WTC11 (cell line): ENCODE results near the gene GAA.

Experiments used
- ELF4 ChIP-seq: sonication (generic); formaldehyde crosslinking; IDR thresholded peaks from 2 replicates; pipeline ENCODE4 v1.8.1; 2022; ENCODE audit warnings: low read depth, mild to moderate bottlenecking, moderate library complexity, missing genetic modification reagents
- FOXJ3 ChIP-seq: sonication (generic); formaldehyde crosslinking; IDR thresholded peaks from 2 replicates; pipeline ENCODE4 v1.9.0; 2021; ENCODE audit warnings: missing genetic modification reagents, mild to moderate bottlenecking, borderline replicate concordance
- FOXP1 ChIP-seq: sonication (generic); formaldehyde crosslinking; IDR thresholded peaks from 2 replicates; pipeline ENCODE4 v1.8.0; 2022; ENCODE audit warnings: missing genetic modification reagents, mild to moderate bottlenecking, moderate library complexity, borderline replicate concordance
- NFATC4 ChIP-seq: fragments of 250-450 bp; sonication (Bioruptor Pico); IDR thresholded peaks from 2 replicates; pipeline ENCODE4 v1.9.0; 2021; ENCODE audit warnings: mild to moderate bottlenecking
- NR3C1 ChIP-seq: sonication (generic); formaldehyde crosslinking; conservative IDR thresholded peaks from 2 replicates; pipeline ENCODE4 v1.8.1; 2023; ENCODE audit warnings: low read depth, mild to moderate bottlenecking, missing genetic modification reagents
- TCF7 ChIP-seq: sonication (generic); formaldehyde crosslinking; IDR thresholded peaks from 2 replicates; pipeline ENCODE4 v1.8.0; 2022; ENCODE audit warnings: mild to moderate bottlenecking, low read depth, missing genetic modification reagents, moderate library complexity
- TF ChIP-seq, protein P1 (sequence below): sonication (generic); formaldehyde crosslinking; IDR thresholded peaks from 2 replicates; pipeline ENCODE4 v1.8.0; 2022; ENCODE audit warnings: mild to moderate bottlenecking, missing genetic modification reagents
- TF ChIP-seq, protein P2 (sequence below): sonication (generic); formaldehyde crosslinking; IDR thresholded peaks from 2 replicates; pipeline ENCODE4 v1.8.1; 2023; ENCODE audit warnings: mild to moderate bottlenecking, missing genetic modification reagents, moderate library complexity
- TF ChIP-seq, protein P3 (sequence below): fragments of 200-600 bp; IDR thresholded peaks from 2 replicates; pipeline ENCODE4 v1.8.0; 2022; ENCODE audit warnings: antibody characterized with exemption
- TF ChIP-seq, protein P4 (sequence below): sonication (generic); formaldehyde crosslinking; IDR thresholded peaks from 2 replicates; pipeline ENCODE4 v1.8.1; 2022; ENCODE audit warnings: mild to moderate bottlenecking, missing genetic modification reagents, moderate library complexity, borderline replicate concordance
- TF ChIP-seq, protein P5 (sequence below): fragments of 250-450 bp; sonication (Bioruptor Pico); IDR thresholded peaks from 2 replicates; pipeline ENCODE4 v1.9.0; 2021; ENCODE audit warnings: moderate library complexity, mild to moderate bottlenecking, inconsistent platforms, borderline replicate concordance
- TF ChIP-seq, protein P6 (sequence below): sonication (generic); formaldehyde crosslinking; IDR thresholded peaks from 2 replicates; pipeline ENCODE4 v1.8.0; 2022; ENCODE audit warnings: mild to moderate bottlenecking, missing genetic modification reagents
- TF ChIP-seq, protein P7 (sequence below): sonication (generic); formaldehyde crosslinking; IDR thresholded peaks from 2 replicates; pipeline ENCODE4 v1.8.1; 2023; ENCODE audit warnings: mild to moderate bottlenecking, missing genetic modification reagents
- TF ChIP-seq, protein P8 (sequence below): sonication (generic); formaldehyde crosslinking; IDR thresholded peaks from 2 replicates; pipeline ENCODE4 v1.8.1; 2022; ENCODE audit warnings: low read depth, mild to moderate bottlenecking, moderate library complexity, missing genetic modification reagents, borderline replicate concordance

DNA sequence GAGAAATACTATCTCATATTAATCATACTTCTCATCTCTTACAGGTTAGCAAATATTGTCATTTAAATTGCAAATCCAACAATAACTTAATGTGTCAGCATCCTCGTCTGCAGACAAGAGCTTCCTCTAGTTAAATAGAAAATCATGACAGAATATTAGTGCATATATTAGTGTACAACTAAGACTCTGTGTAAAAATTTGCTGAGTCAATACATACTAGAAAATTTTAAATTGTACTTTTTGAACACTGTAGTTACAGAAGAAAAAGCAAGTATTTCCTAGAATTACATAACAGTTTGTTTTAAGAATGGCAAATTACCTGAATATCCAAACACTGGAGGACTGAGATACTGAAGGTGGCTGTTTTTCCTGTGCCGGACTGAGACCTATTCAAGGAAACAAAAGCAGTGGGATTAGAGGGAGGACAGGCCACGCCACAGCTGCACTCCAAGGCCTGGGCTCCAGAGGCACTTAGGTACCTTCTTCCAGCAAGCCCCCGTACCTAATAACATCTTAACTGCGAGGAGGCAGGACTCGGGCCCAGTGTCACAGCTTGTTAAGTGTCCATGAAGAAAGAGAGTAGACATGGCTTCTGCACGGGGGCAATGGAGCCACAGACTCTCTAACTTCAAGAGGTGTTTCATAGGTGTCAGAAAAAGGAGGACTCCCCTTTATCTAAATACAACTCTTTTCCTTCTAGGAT is 40.2 kb downstream of the GAA start:
- TF ChIP-seq, protein P1, sequence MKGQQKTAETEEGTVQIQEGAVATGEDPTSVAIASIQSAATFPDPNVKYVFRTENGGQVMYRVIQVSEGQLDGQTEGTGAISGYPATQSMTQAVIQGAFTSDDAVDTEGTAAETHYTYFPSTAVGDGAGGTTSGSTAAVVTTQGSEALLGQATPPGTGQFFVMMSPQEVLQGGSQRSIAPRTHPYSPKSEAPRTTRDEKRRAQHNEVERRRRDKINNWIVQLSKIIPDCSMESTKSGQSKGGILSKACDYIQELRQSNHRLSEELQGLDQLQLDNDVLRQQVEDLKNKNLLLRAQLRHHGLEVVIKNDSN (CRISPR knock-in tag), result no peak
- TF ChIP-seq, protein P2, sequence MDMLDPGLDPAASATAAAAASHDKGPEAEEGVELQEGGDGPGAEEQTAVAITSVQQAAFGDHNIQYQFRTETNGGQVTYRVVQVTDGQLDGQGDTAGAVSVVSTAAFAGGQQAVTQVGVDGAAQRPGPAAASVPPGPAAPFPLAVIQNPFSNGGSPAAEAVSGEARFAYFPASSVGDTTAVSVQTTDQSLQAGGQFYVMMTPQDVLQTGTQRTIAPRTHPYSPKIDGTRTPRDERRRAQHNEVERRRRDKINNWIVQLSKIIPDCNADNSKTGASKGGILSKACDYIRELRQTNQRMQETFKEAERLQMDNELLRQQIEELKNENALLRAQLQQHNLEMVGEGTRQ (CRISPR knock-in tag), result no peak
- TF ChIP-seq FOXJ3 (no peak), NFATC4 (no peak), FOXP1 (no peak), NR3C1 (CRISPR knock-in tag) (no peak), TCF7 (no peak), ELF4 (CRISPR knock-in tag) (no peak)
- TF ChIP-seq, protein P3, sequence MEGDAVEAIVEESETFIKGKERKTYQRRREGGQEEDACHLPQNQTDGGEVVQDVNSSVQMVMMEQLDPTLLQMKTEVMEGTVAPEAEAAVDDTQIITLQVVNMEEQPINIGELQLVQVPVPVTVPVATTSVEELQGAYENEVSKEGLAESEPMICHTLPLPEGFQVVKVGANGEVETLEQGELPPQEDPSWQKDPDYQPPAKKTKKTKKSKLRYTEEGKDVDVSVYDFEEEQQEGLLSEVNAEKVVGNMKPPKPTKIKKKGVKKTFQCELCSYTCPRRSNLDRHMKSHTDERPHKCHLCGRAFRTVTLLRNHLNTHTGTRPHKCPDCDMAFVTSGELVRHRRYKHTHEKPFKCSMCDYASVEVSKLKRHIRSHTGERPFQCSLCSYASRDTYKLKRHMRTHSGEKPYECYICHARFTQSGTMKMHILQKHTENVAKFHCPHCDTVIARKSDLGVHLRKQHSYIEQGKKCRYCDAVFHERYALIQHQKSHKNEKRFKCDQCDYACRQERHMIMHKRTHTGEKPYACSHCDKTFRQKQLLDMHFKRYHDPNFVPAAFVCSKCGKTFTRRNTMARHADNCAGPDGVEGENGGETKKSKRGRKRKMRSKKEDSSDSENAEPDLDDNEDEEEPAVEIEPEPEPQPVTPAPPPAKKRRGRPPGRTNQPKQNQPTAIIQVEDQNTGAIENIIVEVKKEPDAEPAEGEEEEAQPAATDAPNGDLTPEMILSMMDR, result no peak
- TF ChIP-seq, protein P4, sequence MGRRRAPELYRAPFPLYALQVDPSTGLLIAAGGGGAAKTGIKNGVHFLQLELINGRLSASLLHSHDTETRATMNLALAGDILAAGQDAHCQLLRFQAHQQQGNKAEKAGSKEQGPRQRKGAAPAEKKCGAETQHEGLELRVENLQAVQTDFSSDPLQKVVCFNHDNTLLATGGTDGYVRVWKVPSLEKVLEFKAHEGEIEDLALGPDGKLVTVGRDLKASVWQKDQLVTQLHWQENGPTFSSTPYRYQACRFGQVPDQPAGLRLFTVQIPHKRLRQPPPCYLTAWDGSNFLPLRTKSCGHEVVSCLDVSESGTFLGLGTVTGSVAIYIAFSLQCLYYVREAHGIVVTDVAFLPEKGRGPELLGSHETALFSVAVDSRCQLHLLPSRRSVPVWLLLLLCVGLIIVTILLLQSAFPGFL (CRISPR knock-in tag), result no peak
- TF ChIP-seq, protein P5, sequence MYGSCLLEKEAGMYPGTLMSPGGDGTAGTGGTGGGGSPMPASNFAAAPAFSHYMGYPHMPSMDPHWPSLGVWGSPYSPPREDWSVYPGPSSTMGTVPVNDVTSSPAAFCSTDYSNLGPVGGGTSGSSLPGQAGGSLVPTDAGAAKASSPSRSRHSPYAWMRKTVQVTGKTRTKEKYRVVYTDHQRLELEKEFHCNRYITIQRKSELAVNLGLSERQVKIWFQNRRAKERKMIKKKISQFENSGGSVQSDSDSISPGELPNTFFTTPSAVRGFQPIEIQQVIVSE, result no peak
- TF ChIP-seq, protein P6, sequence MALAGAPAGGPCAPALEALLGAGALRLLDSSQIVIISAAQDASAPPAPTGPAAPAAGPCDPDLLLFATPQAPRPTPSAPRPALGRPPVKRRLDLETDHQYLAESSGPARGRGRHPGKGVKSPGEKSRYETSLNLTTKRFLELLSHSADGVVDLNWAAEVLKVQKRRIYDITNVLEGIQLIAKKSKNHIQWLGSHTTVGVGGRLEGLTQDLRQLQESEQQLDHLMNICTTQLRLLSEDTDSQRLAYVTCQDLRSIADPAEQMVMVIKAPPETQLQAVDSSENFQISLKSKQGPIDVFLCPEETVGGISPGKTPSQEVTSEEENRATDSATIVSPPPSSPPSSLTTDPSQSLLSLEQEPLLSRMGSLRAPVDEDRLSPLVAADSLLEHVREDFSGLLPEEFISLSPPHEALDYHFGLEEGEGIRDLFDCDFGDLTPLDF, result no peak
- TF ChIP-seq, protein P7, sequence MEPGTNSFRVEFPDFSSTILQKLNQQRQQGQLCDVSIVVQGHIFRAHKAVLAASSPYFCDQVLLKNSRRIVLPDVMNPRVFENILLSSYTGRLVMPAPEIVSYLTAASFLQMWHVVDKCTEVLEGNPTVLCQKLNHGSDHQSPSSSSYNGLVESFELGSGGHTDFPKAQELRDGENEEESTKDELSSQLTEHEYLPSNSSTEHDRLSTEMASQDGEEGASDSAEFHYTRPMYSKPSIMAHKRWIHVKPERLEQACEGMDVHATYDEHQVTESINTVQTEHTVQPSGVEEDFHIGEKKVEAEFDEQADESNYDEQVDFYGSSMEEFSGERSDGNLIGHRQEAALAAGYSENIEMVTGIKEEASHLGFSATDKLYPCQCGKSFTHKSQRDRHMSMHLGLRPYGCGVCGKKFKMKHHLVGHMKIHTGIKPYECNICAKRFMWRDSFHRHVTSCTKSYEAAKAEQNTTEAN (CRISPR knock-in tag), result no peak
- TF ChIP-seq, protein P8, sequence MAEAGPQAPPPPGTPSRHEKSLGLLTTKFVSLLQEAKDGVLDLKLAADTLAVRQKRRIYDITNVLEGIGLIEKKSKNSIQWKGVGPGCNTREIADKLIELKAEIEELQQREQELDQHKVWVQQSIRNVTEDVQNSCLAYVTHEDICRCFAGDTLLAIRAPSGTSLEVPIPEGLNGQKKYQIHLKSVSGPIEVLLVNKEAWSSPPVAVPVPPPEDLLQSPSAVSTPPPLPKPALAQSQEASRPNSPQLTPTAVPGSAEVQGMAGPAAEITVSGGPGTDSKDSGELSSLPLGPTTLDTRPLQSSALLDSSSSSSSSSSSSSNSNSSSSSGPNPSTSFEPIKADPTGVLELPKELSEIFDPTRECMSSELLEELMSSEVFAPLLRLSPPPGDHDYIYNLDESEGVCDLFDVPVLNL (CRISPR knock-in tag), result no peak
